ENCODE results near the gene ZNF571.
A peak's percentile ranks its signal among the peaks of the same experiment; 100 is the strongest.

The ZNF571 gene

DNA sequence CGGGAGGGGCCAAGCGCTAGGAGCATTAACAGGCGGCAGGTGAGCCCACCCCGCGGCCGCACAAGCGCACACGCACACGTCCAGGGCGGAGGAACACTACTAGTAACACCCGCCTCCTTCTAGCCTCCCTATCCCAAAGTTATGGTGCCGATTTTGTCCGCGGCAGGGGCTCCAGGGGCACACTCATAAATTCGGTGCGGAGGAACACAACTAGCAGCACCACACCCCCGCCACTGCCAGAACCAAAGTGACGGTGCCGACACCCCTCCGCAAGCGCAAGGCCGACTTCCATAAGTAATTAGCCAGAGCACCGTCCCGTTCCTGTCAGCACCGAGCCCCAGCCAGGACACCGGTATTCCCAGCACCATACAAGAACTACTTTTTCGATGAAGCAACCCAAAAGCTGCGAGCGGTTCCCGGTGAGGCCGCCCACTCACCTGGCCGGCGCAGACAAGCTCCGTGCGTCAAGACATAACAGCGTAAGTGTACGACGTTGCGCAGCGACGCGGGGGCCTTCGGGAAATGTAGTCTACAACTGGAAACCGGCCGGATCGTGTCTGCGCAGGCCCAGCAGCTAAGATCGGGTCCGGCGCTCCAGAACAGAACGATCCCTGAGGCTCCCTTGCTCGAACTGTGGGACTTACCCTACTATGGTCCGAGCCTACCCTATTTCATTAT lies at the start of gene ZNF571, which contains the start of gene ZNF540:
Gene ZNF571, minus strand, starts transcription at position 489 of the 678 bp plus-strand sequence. CDS start 8,116 bp downstream, outside the sequence.
Gene ZNF540, plus strand, starts transcription at position 573 of the 678 bp plus-strand sequence. CDS start 3,572 bp downstream, outside the sequence.
- peak; percentile 100 for DNase-seq

DNA sequence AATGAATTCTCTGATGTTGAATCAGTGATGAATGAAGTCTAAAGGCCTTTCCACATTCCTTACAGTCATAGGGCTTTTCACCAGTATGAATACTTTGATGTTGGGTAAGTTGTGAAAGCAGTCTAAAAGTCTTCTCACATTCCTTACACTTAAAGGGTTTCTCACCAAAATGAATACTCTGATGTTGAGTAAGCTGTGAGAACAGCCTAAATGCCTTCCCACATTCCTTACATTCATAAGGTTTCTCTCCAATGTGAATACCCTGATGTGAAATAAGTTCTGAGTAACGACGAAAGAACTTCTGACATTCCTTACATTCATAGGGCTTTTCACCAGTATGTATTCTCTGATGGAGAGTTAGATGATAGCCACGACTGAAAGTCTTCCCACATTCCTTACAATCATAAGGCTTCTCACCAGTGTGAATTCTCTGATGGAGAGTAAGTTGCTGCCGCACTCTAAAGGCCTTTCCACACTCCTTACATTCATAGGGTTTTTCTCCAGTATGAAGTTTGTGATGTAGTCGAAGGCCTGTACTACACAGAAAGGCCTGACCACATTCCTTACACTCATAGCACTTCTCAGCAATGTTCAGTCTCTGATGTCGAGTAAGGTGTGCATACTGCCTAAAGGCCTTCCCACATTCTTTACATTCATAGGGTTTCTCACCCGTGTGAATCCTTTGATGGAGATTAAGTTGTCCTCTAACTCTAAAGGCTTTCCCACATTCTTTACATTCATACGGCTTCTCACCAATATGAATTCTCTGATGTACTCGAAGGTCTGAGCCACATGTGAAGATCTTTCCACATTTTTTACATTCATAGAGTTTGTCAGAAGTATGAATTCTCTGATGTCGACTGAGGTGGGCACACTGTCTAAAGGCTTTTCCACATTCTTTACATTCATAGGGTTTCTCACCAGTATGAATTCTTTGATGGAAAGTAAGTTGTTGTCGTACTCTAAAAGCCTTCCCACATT lies 40.8 kb upstream of the ZNF571 start:
- no peak for DNase-seq

DNA sequence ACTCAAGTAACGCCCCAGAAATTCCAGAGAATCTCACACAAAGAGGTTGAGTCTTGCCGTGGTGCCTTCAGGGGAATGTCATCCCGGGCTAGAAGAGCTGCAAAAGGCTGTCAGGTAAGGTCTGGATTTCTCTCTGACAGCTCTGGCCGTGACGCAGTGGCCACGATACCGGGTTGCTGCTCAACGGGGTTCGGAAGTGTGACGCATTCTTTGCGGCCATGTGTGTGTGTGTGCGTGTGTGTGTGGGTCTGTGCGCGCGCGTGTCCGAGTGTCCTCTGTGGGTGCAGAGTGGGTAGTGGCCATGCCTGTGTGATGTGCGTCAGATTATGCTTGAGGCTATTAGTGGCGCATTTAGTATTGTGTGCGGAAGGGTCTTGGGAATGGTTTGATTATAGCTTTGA lies 390 bp upstream of the ZNF571 start:
- DNase-seq: no peak

DNA sequence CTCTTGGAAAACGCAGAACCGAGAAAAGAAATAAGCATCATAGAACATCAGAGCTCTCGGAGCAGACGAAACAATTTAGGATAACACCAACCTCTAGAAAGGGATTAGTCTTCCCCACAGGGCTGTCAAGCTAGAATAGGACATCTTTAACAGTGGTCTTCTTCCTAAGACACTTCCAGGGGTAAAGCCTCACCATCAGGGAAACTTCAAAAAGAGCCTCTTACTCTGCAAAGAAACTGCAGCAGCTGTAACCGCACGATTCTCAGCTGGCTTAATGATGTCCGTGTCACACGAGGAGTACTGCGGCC lies 642 bp downstream of the ZNF571 start:
- DNase-seq: no peak

DNA sequence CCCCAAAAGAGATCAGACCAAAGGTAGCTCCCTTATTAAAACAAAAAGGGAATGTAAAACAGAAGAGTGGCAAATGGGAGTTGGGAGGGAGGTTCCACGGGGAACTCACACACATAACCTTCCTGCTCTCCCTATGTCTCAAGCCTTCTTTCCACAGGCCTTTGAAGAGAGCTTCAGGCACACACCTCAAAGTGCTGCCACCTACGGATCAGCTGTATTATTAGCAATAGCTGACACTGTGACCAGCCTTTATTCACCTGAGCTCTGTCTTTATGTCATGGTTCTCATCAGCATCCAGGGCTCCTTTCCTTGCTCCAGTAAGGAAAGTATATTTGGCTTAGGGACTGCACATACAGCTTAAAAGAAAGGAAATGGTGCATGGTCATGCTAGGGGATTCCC lies 11.3 kb downstream of the ZNF571 start:
- no peak for DNase-seq

DNA sequence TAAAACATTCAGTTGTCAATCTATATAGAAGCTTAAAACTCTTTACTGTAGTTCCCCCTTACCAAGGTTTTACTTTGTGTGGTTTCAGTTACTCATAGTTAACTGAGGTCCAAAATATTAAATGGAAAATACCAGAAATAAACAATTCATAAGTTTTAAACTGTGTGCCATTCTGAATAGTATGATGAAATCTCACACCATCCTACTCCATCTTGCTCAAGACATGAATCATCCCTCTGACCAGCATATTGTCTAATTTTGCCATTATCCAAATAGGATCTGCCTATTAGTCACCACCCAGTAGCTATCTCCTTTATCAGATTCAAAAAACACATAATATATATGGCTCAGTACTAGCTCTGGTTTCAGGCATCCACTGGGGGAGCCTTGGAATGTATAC lies 22.4 kb downstream of the ZNF571 start:
- DNase-seq: no peak

DNA sequence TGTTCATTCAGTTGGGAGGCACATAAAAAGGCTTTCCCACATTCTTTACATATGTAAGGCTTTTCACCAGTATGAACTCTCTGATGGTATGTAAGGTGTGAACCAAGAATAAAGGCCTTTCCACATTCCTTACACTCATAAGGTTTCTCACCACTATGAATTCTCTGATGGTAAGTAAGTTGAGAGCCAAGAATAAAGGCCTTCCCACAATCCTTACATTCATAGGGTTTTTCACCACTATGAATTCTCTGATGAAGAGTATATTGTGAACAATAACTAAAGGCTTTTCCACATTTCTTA lies 29.3 kb downstream of the ZNF571 start:
- no peak for DNase-seq

DNA sequence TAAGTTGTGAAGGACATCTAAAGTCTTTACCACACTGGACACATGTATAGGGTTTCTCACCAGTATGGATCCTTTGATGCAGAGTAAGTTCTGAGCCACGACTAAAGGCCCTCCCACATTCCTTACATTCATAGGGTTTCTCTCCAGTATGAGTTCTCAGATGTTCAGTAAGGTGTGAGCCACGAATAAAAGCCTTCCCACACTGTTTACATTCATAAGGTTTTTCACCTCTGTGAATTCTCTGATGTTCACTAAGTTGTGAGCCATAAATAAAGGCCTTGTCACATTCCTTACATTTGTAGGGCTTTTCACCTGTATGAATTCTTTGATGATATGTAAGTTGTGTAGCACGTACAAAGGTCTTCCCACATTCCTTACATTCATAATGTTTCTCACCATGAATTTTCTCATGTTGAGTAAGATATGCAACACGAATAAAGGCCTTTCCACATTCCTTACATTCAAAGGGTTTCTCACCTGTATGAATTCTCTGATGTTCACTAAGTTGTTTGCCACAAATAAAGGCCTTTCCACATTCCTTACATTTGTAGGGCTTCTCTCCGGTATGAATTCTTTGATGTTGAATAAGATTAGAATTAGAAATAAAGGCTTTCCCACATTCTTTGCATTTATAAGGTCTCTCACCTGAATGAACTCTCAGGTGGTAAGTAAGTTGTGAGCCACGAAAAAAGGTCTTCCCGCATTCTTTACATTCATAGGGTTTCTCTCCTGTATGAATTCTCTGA lies 29.8 kb downstream of the ZNF571 start:
- no peak for DNase-seq

DNA sequence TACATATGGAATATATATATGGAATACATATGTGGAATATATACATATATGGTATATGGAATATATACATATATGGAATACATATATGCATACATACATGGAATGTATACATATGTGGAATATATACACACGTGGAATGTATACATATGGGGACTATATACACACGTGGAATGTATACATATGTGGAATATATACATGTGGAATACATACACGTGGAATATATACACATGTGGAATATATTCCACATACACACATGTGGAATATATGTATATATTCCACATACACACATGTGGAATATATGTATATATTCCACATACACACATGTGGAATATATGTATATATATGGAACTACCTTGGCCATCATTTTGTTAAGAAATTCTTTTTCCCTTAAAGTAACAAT lies 31.1 kb downstream of the ZNF571 start:
- no peak for DNase-seq

DNA sequence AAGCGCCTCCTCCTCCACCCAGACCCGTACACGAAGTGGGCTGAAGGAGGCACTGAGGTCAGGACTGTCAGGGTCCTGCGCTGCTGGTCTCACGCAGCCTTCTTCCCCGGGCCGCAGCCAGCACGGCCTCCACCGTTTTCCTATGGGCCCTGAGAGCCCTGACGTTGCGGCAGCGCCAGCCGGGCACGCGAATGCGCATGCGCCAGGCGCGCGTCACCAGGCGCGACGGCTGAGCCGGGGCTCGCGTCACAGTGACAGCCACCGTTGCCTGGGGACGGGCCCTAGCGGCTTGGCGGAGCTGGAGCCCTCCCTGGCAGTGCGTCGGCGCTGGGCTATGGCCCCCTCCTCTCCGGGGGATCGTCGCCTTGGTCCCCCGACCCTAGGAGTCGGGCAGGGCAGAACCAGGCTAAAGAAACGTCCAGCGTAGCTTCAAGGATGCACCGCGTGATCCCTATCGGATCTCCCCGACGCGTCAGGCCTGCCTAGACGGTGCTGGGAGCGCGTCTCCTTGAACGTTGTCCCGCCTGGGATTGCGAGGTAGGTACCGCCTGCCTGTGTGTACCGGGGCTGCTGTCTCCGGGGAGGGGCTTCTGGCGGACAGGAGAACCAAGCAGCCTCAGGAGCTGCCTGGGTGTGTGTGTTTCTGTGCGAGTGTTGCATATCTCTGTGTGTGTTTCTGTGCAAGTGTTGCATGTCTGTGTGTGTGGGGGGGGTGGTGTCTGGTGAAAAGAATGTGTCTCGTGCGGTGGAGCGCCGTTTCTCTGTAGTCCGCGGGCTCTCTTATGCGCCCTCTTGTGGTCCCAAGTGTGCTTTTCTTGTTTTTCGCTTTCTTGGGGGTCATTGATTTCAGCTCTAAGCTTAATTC lies 43.2 kb downstream of the ZNF571 start:
- no peak for DNase-seq

DNA sequence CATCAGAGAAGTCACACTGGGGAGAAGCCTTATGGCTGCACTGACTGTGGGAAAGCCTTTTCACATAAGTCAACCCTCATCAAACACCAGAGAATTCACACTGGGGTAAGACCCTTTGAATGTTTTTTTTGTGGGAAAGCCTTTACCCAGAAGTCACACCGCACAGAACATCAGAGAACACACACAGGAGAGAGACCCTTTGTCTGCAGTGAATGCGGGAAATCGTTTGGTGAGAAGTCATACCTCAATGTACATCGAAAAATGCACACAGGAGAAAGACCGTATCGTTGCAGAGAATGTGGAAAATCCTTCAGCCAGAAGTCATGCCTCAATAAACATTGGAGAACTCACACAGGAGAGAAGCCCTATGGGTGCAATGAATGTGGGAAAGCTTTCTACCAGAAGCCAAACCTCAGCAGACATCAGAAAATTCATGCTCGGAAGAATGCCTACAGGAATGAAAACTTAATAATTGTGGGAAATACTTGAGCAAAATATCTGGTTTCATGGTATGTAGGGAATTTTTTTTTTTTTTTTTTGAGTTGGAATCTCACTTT lies 57.1 kb downstream of the ZNF571 start:
- DNase-seq: no peak

DNA sequence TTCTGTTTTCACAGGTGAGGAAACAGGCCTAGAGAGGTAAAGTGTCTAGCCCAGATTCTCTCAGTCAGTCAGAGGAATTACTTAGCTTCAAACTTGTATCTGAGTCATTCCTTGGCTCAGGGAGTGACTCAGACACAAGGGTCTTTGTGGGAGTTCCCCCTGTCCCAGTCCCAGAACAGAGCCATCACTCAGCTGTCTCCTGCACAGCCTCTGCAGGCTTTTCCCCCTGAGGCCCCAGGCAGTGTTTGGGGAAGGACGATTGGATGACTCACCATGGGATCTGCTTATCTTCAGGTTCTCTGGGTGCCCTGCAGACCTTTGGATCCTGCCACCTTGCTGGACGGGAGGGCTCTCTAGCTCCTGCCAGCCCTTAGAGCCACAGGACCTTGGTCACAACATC lies 74.7 kb downstream of the ZNF571 start:
- DNase-seq: no peak
